Heart left ventricle (tissue), 13 donors: ENCODE data around the gene ACSS1.

Experiments used
- CTCF ChIP-seq, 12 donors: fragments of 200-600 bp; sonication (generic) in 4 of 12; IDR thresholded peaks; one replicate each; pipeline versions ENCODE4 v1.5.0 to v1.8.0; 2018 to 2022; ENCODE audit warnings: antibody characterized with exemption in 12 of 12, mild to moderate bottlenecking in 5 of 12
- POLR2A ChIP-seq, 2 donors: fragments of 450-650 bp; IDR thresholded peaks; one replicate each; pipeline ENCODE4 v1.6.1; 2017; ENCODE audit warnings: antibody characterized with exemption in 2 of 2, mild to moderate bottlenecking in 2 of 2, moderate library complexity in 2 of 2
- donor health status: ischemic (EF 13 %, LVEDD 7.1; RV severe dilation, severe dysfunction).
- donor health status: DM: no; HTN: yes; CAD: no.
- donor health status: DM: no; HTN: no; CAD: no.
- donor health status: ischemic (EF 25% LVEDD 6.9; RV normal size, moderate dysfunction).
- donor health status: ischemic (EF 25% LVEDD 5.7; RV mildly dilated, moderate dysfunction).
- donor health status: ischemic (EF 35%, LVEDD 5.7; RV mildly dilated, moderate dysfunction).
- donor health status: nonischemic (EF 11% LVEDD 7.7; RV severe dilation, severe dysfunction).
- donor health status: DM: yes; HTN: yes; CAD: no.
- donor health status: PGD.
- donor health status: ischemic (EF 29% LVEDD 5.4; RV normal size, mild dysfunction).
- donor health status: nonischemic (EF 23%, LVEDD 6.1; RV moderate dilation, normal function).

DNA sequence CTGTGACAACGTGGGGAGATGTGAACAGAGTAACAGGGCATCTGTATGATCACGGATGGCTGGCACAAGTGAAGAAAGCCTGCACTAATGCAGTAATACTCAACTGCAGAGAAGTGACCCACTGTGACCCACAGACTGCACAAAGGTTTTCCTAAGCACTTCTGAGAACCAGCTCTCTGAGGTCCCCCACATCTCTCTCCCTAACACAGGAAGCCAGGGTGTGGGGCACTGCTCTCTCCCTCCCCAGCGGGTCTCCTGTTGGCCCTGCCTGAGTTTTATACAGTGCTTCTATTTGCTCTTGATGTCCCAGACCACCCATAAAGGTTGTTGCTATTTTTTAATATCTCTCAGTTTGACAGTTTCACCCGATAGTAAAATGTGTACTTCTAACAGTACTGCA, 76.7 kb downstream of the ACSS1 start:
- TF ChIP-seq CTCF (IDR thresholded peaks at IDR 0.05) (no peak), POLR2A (IDR thresholded peaks at IDR 0.05) (no peak)
